H1 (cell line): ENCODE measurements around the gene TOPORS. TPM values are rescaled to one million over a fixed set of nuclear protein-coding genes. Genes with fewer than 3 reads are reported as not detected.

ENCODE experiments used
- CTCF ChIA-PET: fragments of 300-600 bp; sonication (Branson Sonifier 250); formaldehyde crosslinking; loops from one replicate; lab custom pipeline; 2021; ENCODE audit not compliant: partially characterized antibody; lab: Charles Lee
- POLR2A ChIA-PET: fragments of 300-600 bp; sonication (Branson Sonifier 250); formaldehyde crosslinking; loops from one replicate; lab custom pipeline; 2021; ENCODE audit warnings: inconsistent platforms; ENCODE audit not compliant: partially characterized antibody; lab: Charles Lee
- DNase-seq, 2 experiments: peaks; one replicate each; pipeline versions ENCODE4 v3.0.0 to v3.0.0-alpha.2; 2010 to 2022; ENCODE audit warnings: low spot score in 2 of 2, low read depth in 1 of 2, mixed read lengths in 1 of 2
- FAIRE-seq: peaks from 2 replicates; lab custom pipeline; 2011; peaks lifted over from hg19 to GRCh38; lab: Jason Lieb, UNC
- H2AFZ ChIP-seq: 2 replicates; pipeline ENCODE4 v1.8.1; 2012; ENCODE audit warnings: low read length, inconsistent platforms
- H2AK5ac ChIP-seq: 2 replicates; pipeline ENCODE4 v1.6.1; 2013; ENCODE audit warnings: low read depth, low read length
- H2BK120ac ChIP-seq: replicated peaks from 2 replicates; pipeline ENCODE3; 2013; ENCODE audit warnings: low read depth, low read length, inconsistent platforms
- H2BK12ac ChIP-seq: 2 replicates; pipeline ENCODE4 v1.6.1; 2013; ENCODE audit warnings: low read depth, low read length
- H2BK15ac ChIP-seq: 2 replicates; pipeline ENCODE4 v1.6.1; 2013; ENCODE audit warnings: low read length
- H2BK20ac ChIP-seq: 2 replicates; pipeline ENCODE4 v1.6.1; 2013; ENCODE audit warnings: low read length
- H2BK5ac ChIP-seq: 2 replicates; pipeline ENCODE4 v1.6.1; 2013; ENCODE audit warnings: low read depth, low read length
- H3K14ac ChIP-seq: 2 replicates; pipeline ENCODE4 v1.6.1; 2013; ENCODE audit warnings: inconsistent platforms; ENCODE audit not compliant: insufficient read length
- H3K18ac ChIP-seq: 2 replicates; pipeline ENCODE4 v1.6.1; 2013; ENCODE audit warnings: low read length; ENCODE audit errors: extremely low read depth
- H3K23ac ChIP-seq: 2 replicates; pipeline ENCODE4 v1.6.1; 2013; ENCODE audit warnings: inconsistent platforms; ENCODE audit not compliant: insufficient read length
- H3K23me2 ChIP-seq: 2 replicates; pipeline ENCODE4 v1.6.1; 2013; ENCODE audit warnings: low read depth, low read length
- H3K27ac ChIP-seq: 2 replicates; pipeline ENCODE4 v1.6.1; 2011; ENCODE audit warnings: low read depth, low read length, inconsistent platforms
- H3K27me3 ChIP-seq, 4 experiments: replicated peaks in 1 of 4; 1 replicate in 1 of 4; 2 replicates in 3 of 4; pipeline versions ENCODE4 v1.6.1 to v1.8.1; 2011 to 2013; ENCODE audit warnings: low read length in 3 of 4, mild to moderate bottlenecking in 3 of 4, inconsistent platforms in 2 of 4, mixed read lengths in 2 of 4, moderate library complexity in 1 of 4; ENCODE audit not compliant: control insufficient read depth in 3 of 4, insufficient read depth in 3 of 4; ENCODE audit errors: extremely low read depth in 1 of 4
- H3K36me3 ChIP-seq, 4 experiments: 2 replicates each; pipeline versions ENCODE4 v1.6.1 to v1.8.1; 2011 to 2013; ENCODE audit warnings: mild to moderate bottlenecking in 4 of 4, low read length in 3 of 4, moderate library complexity in 2 of 4, control low read depth in 1 of 4, inconsistent platforms in 1 of 4; ENCODE audit not compliant: insufficient read depth in 4 of 4, control insufficient read depth in 2 of 4
- H3K4ac ChIP-seq: replicated peaks from 2 replicates; pipeline ENCODE3; 2013; ENCODE audit warnings: low read length, low read depth, mixed read lengths, inconsistent platforms; ENCODE audit not compliant: insufficient read length
- H3K4me1 ChIP-seq, 4 experiments: replicated peaks in 1 of 4; 1 replicate in 1 of 4; 2 replicates in 3 of 4; pipeline versions ENCODE4 v1.6.1 to v1.8.1; 2011 to 2013; ENCODE audit warnings: low read length in 3 of 4, inconsistent platforms in 2 of 4, mixed read lengths in 1 of 4; ENCODE audit not compliant: insufficient read depth in 4 of 4, control insufficient read depth in 3 of 4
- H3K4me2 ChIP-seq, 2 experiments: 2 replicates each; pipeline versions ENCODE4 v1.6.1 to v1.8.1; 2011 to 2013; ENCODE audit warnings: low read depth in 2 of 2, low read length in 2 of 2, control low read depth in 1 of 2, inconsistent platforms in 1 of 2, mild to moderate bottlenecking in 1 of 2; ENCODE audit not compliant: insufficient read depth in 1 of 2
- H3K4me3 ChIP-seq, 4 experiments: fragments of 200-600, 300-600 bp in 1 of 4; sonication (generic), shearing (Covaris generic), sonication (Bioruptor Twin) in 1 of 4; 2 replicates each; pipeline versions ENCODE4 v1.5.1 to v1.8.1; 2011 to 2016; ENCODE audit warnings: low read length in 4 of 4, low read depth in 3 of 4, control low read depth in 2 of 4, inconsistent platforms in 2 of 4, mild to moderate bottlenecking in 2 of 4, mixed read lengths in 1 of 4, moderate library complexity in 1 of 4; ENCODE audit not compliant: insufficient read depth in 2 of 4; ENCODE audit errors: extremely low read depth in 1 of 4
- H3K56ac ChIP-seq: replicated peaks from 2 replicates; pipeline ENCODE3; 2013; ENCODE audit warnings: low read depth, mild to moderate bottlenecking, mixed read lengths, low read length, inconsistent platforms; ENCODE audit not compliant: insufficient read length
- H3K79me1 ChIP-seq: 2 replicates; pipeline ENCODE4 v1.6.1; 2013; ENCODE audit warnings: low read depth, low read length, control low read depth
- H3K79me2 ChIP-seq, 2 experiments: 2 replicates each; pipeline versions ENCODE4 v1.6.1 to v1.8.1; 2012 to 2013; ENCODE audit warnings: low read length in 2 of 2, mild to moderate bottlenecking in 2 of 2, inconsistent platforms in 1 of 2; ENCODE audit not compliant: insufficient read depth in 2 of 2, control insufficient read depth in 1 of 2
- H3K9ac ChIP-seq, 4 experiments: replicated peaks in 1 of 4; 1 replicate in 1 of 4; 2 replicates in 3 of 4; pipeline versions ENCODE4 v1.6.1 to v1.8.1; 2011 to 2013; ENCODE audit warnings: low read depth in 3 of 4, low read length in 3 of 4, control low read depth in 2 of 4, mild to moderate bottlenecking in 2 of 4, moderate library complexity in 2 of 4, inconsistent platforms in 1 of 4; ENCODE audit errors: extremely low read depth in 1 of 4
- H3K9me3 ChIP-seq, 2 experiments: 2 replicates each; pipeline versions ENCODE4 v1.6.1 to v1.8.1; 2012 to 2013; ENCODE audit warnings: mild to moderate bottlenecking in 2 of 2, moderate library complexity in 2 of 2, control low read depth in 1 of 2, inconsistent platforms in 1 of 2, low read depth in 1 of 2, low read length in 1 of 2, mixed read lengths in 1 of 2; ENCODE audit not compliant: insufficient read depth in 2 of 2
- H4K20me1 ChIP-seq, 2 experiments: replicated peaks in 1 of 2; 2 replicates each; pipeline versions ENCODE3 to v1.8.1; 2011 to 2013; ENCODE audit warnings: inconsistent platforms in 2 of 2, low read length in 2 of 2, mild to moderate bottlenecking in 1 of 2; ENCODE audit not compliant: insufficient read depth in 2 of 2, control insufficient read depth in 1 of 2
- H4K5ac ChIP-seq: 2 replicates; pipeline ENCODE4 v1.6.1; 2013; ENCODE audit warnings: low read length, low read depth, mixed read lengths, inconsistent platforms; ENCODE audit not compliant: insufficient read length
- H4K8ac ChIP-seq: 2 replicates; pipeline ENCODE4 v1.8.0; 2013; ENCODE audit warnings: mild to moderate bottlenecking, moderate library complexity, low read length, inconsistent platforms; ENCODE audit not compliant: insufficient read depth; ENCODE audit errors: extremely low read depth
- H4K91ac ChIP-seq: replicated peaks from 2 replicates; pipeline ENCODE3; 2013; ENCODE audit warnings: low read length, mixed read lengths, inconsistent platforms; ENCODE audit not compliant: insufficient read length
- CBX8 ChIP-seq: fragments of 300-800, 300-1000 bp; sonication (generic); IDR thresholded peaks from 2 replicates; pipeline ENCODE4 v1.7.1; 2016; ENCODE audit warnings: low read depth, low read length, borderline replicate concordance
- GABPA ChIP-seq: IDR thresholded peaks from 2 replicates; pipeline ENCODE4 v1.6.1; 2011; ENCODE audit warnings: mild to moderate bottlenecking, low read length, moderate library complexity, borderline replicate concordance; ENCODE audit not compliant: insufficient read depth
- RAD21 ChIP-seq, 2 experiments: IDR thresholded peaks in 1 of 2; conservative IDR thresholded peaks in 1 of 2; 2 replicates each; pipeline ENCODE4 v1.6.1; 2011; ENCODE audit warnings: low read depth in 2 of 2, low read length in 2 of 2, improper control_type of control experiment in 1 of 2, inconsistent platforms in 1 of 2, mild to moderate bottlenecking in 1 of 2, moderate library complexity in 1 of 2
- SAP30 ChIP-seq: fragments of 300-600 bp; sonication (generic); IDR thresholded peaks from 2 replicates; pipeline ENCODE4 v1.7.1; 2012; ENCODE audit warnings: low read length, moderate library complexity, mild to moderate bottlenecking, inconsistent platforms; ENCODE audit not compliant: insufficient read depth, insufficient replicate concordance
- SIN3A ChIP-seq, 2 experiments: IDR thresholded peaks in 1 of 2; conservative IDR thresholded peaks in 1 of 2; 2 replicates each; pipeline ENCODE4 v1.6.1; 2011 to 2012; ENCODE audit warnings: low read length in 2 of 2, improper control_type of control experiment in 1 of 2, low read depth in 1 of 2, mild to moderate bottlenecking in 1 of 2
- SIRT6 ChIP-seq: IDR thresholded peaks from one replicate; pipeline ENCODE4 v1.7.1; 2012; ENCODE audit warnings: low read length, inconsistent platforms
- SP4 ChIP-seq: IDR thresholded peaks from 2 replicates; pipeline ENCODE4 v1.6.1; 2012; ENCODE audit warnings: low read length, inconsistent platforms
- WGBS, 2 experiments: shearing (Covaris generic) in 1 of 2; methylation state at CpG; one replicate each; pipeline versions ENCODE4 v1.1.6 to v1.1.7; 2013 to 2015; ENCODE audit warnings: low lambda C conversion rate in 2 of 2, mixed read lengths in 2 of 2, inconsistent platforms in 1 of 2, low coverage in 1 of 2, missing lambda C conversion rate in 1 of 2; ENCODE audit not compliant: insufficient replicate concordance in 2 of 2, insufficient coverage in 1 of 2, insufficient read length in 1 of 2; ENCODE audit errors: extremely low coverage in 1 of 2, missing lambda C conversion rate in 1 of 2; 5-methylcytosine and 5-hydroxymethylcytosine counted together
- polyA plus RNA-seq, 7 experiments: library from polyadenylated mRNA; depleted of rRNA in 3 of 7; stranded (reverse) in 5 of 7; unstranded in 2 of 7; fragments of >200 nt in 5 of 7; fragments of 200-250 nt in 2 of 7; gene quantifications; 1 replicate in 5 of 7; 2 replicates in 1 of 7; 4 replicates in 1 of 7; pipeline versions ENCODE4 v1.2.1 to v1.2.3, GENCODE V29; 2011 to 2013; ENCODE audit warnings: missing spikeins in 2 of 7, mixed read lengths in 2 of 7
- total RNA-seq: library from RNA; stranded (reverse); fragmentation: NEBNext Ultra II Directional; extraction: Animal tissue kit (Norgen Biotek cat#: 25700); gene quantifications from 2 replicates; pipeline ENCODE4 v1.2.1, GENCODE V29; 2021
- TF ChIP-seq, protein P1 (sequence below): IDR thresholded peaks from 2 replicates; pipeline ENCODE4 v1.6.1; 2012; ENCODE audit warnings: low read length, inconsistent platforms

Gene TOPORS
- total and polyA plus RNA-seq, 2 of the 8 experiments (the other 6 are each of a cell fraction or from before 2014, with no cell fraction given) = 10.3 to 30.7 TPM

DNA sequence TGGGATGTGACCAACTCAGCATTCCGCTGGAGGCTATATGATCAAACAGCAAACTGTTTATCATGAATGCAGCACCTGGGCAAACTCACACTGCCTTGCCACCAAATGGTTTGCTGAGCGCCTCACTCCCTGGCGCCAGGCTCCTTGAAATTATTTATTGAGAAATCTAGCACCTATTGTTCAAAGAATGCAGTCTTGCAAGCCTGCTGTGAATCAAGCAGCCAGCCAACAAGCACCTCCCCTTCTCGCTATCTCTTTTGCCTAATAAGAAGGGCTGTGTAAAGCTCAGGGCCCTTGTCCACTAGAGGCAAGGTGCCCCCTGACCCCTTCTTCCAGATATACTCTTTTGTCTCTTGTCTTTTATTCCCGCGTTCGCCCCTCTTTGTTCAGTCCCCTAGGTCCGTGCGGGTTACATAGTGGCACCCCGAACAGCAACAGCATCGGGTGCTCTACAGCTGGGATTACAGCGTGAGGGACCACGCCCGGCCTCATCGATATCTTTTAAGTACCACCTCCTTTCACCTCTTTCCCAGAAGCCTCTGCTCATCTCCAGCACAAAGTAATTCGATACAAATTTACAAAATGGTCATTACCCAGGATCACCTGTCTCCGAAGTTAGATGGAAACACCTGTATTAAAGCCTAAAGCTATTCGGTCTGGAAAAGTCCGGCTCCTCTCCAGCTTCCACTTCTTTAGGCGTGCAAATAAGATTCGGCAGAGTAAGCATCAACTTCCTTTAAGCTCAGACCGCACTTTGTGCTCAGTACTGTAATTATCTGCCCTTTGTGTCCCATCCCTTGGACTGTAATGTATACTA is 27.3 kb downstream of the TOPORS start:
- H3K4me1 ChIP-seq = peaks cover 0 to 5% (median 2%) of the 10 kb centered on the region in 4 experiments; a peak in 3 of 7 replicates
- H3K79me1 ChIP-seq = no peaks in the 10 kb centered on the region; the same call in 1 of the 2 replicates
- no peak overlapping the region for H2BK20ac ChIP-seq
- no peak overlapping the region for H3K56ac ChIP-seq
- H3K4me3 ChIP-seq = peak overlapping the region; percentile 67 to 90 (median 82)
- H2BK15ac ChIP-seq = no peak overlapping the region
- no peaks in the 10 kb centered on the region for H3K27me3 ChIP-seq
- H4K5ac ChIP-seq = no peak overlapping the region
- no peak overlapping the region for H4K8ac ChIP-seq
- peak overlapping the region; percentile 40; the same call in 1 of the 2 replicates for H3K18ac ChIP-seq
- H3K14ac ChIP-seq = no peak overlapping the region
- FAIRE-seq = no peak
- H3K23me2 ChIP-seq = peaks cover 4% of the 10 kb centered on the region; the same call in 1 of the 2 replicates
- H3K27ac ChIP-seq = no peak overlapping the region
- no peak for DNase-seq
- H3K36me3 ChIP-seq = peaks cover 0 to 2% (median 0%) of the 10 kb centered on the region in 4 experiments; a peak in 3 of 8 replicates
- H2AFZ ChIP-seq = peak overlapping the region; percentile 80; the same call in 1 of the 2 replicates
- peak overlapping the region in 2 of 4 experiments; percentile 50 to 77; a peak in 3 of 7 replicates for H3K9ac ChIP-seq
- no peak overlapping the region for H2BK120ac ChIP-seq
- no peak overlapping the region for H2BK5ac ChIP-seq
- ChIA-PET CTCF (interaction anchor here (0.7 to 3.3 kb wide), 18 partner anchors 8 to 536 kb away, joined by 3 to 59 read pairs (median 6); no protein-coding TSS in a partner anchor), POLR2A (interaction anchor here (0.5 to 2.4 kb wide), 12 partner anchors 11 to 1773 kb away, joined by 3 to 10 read pairs (median 3); partner anchors contain the start of gene NDUFB6)
- H4K20me1 ChIP-seq = no peaks in the 10 kb centered on the region
- peak overlapping the region; percentile 78 to 83 for H3K4me2 ChIP-seq
- H4K91ac ChIP-seq = no peak overlapping the region
- H2AK5ac ChIP-seq = no peak overlapping the region
- H3K9me3 ChIP-seq = peaks cover 4 to 6% of the 10 kb centered on the region in 2 experiments; a peak in 2 of 4 replicates
- H3K23ac ChIP-seq = no peak overlapping the region
- no peak overlapping the region for H3K4ac ChIP-seq
- H2BK12ac ChIP-seq = peak overlapping the region; percentile 39; the same call in 1 of the 2 replicates
- WGBS, 2 experiments = 50% methylated on average over 22 of the region's 22 CpGs; no CpG with 5 or more reads in 1 of the 2 experiments
- H3K79me2 ChIP-seq = 0 out of 4 replicates have a peak, but pooled peaks cover 0 to 13% of the 10 kb centered on the region in 2 experiments
- TF ChIP-seq SP4 = no peak
- no peak for TF ChIP-seq GABPA
- no peak for TF ChIP-seq CBX8
- no peak for TF ChIP-seq SAP30
- TF ChIP-seq SIRT6 = no peak
- no peak for TF ChIP-seq SIN3A (conservative IDR thresholded peaks at IDR 0.05 in 1 of 2, IDR thresholded peaks at IDR 0.05 in 1 of 2; ENCODE audit: low read depth in 1 of 2, low read length in 2 of 2)
- TF ChIP-seq, protein P1, sequence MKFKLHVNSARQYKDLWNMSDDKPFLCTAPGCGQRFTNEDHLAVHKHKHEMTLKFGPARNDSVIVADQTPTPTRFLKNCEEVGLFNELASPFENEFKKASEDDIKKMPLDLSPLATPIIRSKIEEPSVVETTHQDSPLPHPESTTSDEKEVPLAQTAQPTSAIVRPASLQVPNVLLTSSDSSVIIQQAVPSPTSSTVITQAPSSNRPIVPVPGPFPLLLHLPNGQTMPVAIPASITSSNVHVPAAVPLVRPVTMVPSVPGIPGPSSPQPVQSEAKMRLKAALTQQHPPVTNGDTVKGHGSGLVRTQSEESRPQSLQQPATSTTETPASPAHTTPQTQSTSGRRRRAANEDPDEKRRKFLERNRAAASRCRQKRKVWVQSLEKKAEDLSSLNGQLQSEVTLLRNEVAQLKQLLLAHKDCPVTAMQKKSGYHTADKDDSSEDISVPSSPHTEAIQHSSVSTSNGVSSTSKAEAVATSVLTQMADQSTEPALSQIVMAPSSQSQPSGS = no peak
- TF ChIP-seq RAD21 (IDR thresholded peaks at IDR 0.05 in 1 of 2, conservative IDR thresholded peaks at IDR 0.05 in 1 of 2; ENCODE audit: low read depth in 2 of 2, low read length in 2 of 2) = no peak
